ENCODE results near the gene BPHL.

DNA sequence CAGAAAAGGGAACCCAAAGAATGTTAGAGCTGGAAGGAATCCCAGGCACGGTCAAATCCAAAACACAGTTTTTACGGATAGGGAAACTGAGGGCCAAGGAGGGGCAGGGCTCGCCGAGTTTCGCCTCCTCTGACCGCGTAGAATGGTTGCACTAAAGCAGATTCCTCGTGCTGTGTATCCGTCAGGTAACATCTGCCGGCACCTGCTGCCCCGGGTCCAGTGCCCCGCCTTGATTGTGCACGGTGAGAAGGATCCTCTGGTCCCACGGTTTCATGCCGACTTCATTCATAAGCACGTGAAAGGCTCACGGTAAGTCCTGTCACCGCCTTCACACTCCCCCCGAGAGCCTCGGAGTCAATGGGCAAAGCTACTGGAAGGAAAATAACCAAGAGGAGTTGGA lies 21.7 kb downstream of the BPHL start:
- TF ChIP-seq CTCF (IDR thresholded peaks at IDR 0.05) (no peak), POLR2A (IDR thresholded peaks at IDR 0.05) (no peak)

All from right lobe of liver (tissue), 4 donors.